Measurements from ENCODE around the gene LRFN5.
"Not testable (repeated sequence)": the region's sequence is repeated elsewhere in the genome, so short reads cannot be mapped to it uniquely, and the experiment has no call there.

The LRFN5 gene

GRCh38 chr14:41905394-41905964, 298.8 kb downstream of the LRFN5 start:
- no peak for DNase-seq

DNA sequence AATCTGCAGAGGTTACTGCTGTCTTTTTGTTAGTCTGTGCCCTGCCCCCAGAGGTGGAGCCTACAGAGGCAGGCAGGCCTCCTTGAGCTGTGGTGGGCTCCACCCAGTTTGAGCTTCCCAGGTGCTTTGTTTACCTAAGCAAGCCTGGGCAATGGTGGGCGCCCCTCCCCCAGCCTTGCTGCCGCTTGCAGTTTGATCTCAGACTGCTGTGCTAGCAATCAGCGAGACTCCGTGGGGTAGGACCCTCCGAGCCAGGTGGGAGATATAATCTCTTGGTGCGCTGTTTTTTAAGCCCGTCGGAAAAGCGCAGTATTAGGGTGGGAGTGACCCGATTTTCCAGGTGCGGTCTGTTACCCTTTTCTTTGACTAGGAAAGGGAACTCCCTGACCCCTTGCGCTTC, 304.5 kb downstream of the LRFN5 start:
- DNase-seq: not testable (repeated sequence)

- no peak for DNase-seq
Measured at GRCh38 chr14:41913398-41913797, 306.7 kb downstream of the LRFN5 start.

- no peak for DNase-seq
Measured at GRCh38 chr14:41915732-41916131, 309.1 kb downstream of the LRFN5 start.

- no peak for DNase-seq
Measured at GRCh38 chr14:41916313-41916712, 309.6 kb downstream of the LRFN5 start.

DNA sequence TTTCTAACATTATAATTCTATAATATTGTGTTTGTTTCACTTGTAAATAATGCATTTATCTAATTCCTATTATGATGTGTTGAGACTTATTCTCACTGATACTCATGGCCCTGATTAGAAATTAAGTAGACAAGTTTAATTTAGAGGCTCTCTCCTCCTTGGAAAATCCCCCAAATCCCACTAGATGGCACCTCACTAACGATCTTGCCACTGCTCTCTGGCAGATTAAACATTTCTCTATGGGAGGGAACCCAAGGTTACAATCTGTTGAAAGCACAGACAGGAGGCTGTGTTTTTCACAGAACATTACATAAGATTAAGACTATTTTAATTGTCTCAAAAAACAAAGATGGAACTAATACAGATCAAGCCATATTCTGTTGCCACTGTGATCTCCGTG, 318.7 kb downstream of the LRFN5 start:
- no peak for DNase-seq

- no peak for DNase-seq
Measured at GRCh38 chr14:41950428-41951151, 343.9 kb downstream of the LRFN5 start.

Data from CD4-positive, alpha-beta T cell treated with Interleukin-21 for 1 hour (primary cell).